Subcutaneous adipose tissue (tissue), 4 donors: ENCODE data around the gene SLC6A18. TPM values are rescaled to one million over a fixed set of nuclear protein-coding genes. Genes with fewer than 3 reads are reported as not detected.

Source experiments
- CTCF ChIP-seq: fragments of 450-650 bp; IDR thresholded peaks from one replicate; pipeline ENCODE4 v1.5.1; 2016; ENCODE audit warnings: low read depth, mild to moderate bottlenecking, control low read depth, antibody characterized with exemption, moderate library complexity
- total RNA-seq, 4 donors: library from RNA; depleted of rRNA; stranded (reverse); fragments of >200 nt; gene quantifications; one replicate each; pipeline ENCODE4 v1.1.0, GENCODE V29; 2016

The SLC6A18 gene
- total RNA-seq, 4 donors from 2014 or later = not detected

- no peak for TF ChIP-seq CTCF
Observed at GRCh38 chr5:1255081-1255561, 29.9 kb downstream of the SLC6A18 start.

GRCh38 chr5:1256776-1257175, 31.6 kb downstream of the SLC6A18 start:
- TF ChIP-seq CTCF = no peak

- TF ChIP-seq CTCF = no peak
Observed at GRCh38 chr5:1257363-1257762, 32.2 kb downstream of the SLC6A18 start.

GRCh38 chr5:1257841-1258240, 32.7 kb downstream of the SLC6A18 start:
- TF ChIP-seq CTCF = no peak

GRCh38 chr5:1259806-1260480, 34.8 kb downstream of the SLC6A18 start:
- TF ChIP-seq CTCF = no peak

- no peak for TF ChIP-seq CTCF
Observed at GRCh38 chr5:1261643-1262042, 36.5 kb downstream of the SLC6A18 start.

DNA sequence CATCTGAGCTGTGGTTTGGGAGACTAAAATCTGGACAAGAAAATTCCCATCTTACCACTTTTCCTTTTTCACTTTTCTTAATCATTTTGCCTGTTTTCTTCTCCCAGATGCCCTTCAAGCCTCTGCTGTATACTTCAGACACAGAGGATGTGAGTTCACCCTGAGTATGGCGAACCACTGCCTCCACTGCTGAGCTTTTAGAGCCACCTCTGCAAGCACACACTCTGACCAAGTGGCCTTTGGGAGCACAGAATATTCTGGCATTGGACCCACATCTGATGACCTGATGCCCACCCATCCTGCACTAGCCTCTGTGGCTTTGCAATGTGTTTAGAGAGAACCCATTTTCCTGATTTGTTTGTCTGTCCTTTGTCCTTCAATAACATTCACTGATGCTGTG, 37.2 kb downstream of the SLC6A18 start:
- TF ChIP-seq CTCF = no peak
